Measurements from ENCODE around the gene PDHA2. TPM values are rescaled to one million over a fixed set of nuclear protein-coding genes. Genes with fewer than 3 reads are reported as not detected.

The PDHA2 gene
- total and polyA plus RNA-seq, 9 donors: not detected

DNA sequence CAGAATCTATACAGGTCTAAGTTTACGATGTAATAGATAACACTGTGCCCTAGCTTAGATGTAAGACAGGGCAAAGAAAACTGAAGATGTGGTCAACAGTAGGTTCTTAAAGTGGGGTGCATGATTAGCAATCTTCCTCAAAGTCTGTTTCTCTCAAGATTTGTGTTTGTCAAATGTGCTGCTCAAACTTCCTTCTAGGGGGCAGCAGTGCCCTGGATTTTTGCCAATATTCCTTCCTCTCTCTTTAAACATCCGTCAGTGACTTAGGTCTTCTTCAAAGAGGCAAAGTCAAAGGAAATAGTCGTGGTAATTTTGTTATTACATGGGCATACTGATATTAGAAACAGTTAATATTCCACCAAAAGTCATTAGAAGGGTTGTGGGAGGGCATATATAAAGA is 4.2 kb upstream of the PDHA2 start:
- intact Hi-C loops (cut with DNase I): no loop called here

DNA sequence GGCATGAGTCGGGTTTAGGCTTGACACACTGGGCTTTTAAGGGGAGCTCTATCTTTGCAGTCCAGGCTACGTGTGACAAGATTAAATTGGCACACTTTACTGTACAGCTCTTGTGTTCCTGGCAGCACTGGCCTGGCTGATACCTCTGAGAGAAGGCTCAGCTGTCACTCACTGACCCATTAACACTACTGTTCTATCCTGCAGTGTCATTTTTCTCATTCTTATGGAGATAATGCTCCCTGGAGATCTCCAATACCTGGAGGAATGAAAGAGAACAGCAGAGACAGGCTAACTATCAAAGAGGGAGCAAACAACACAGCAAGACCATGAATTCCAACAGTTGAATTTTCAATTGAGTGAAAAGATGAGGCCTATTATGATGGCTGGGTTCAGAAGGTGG is 1.7 kb upstream of the PDHA2 start:
- 74 to 82% (median 77%) methylated on average over 2 of the region's 2 CpGs for WGBS, 3 donors
- no peaks in the 10 kb centered on the region for H3K27me3 ChIP-seq
- H3K27ac ChIP-seq: no peak overlapping the region

More for the DNA sequence above, 4.2 kb upstream of the PDHA2 start:
- no peak overlapping the region for H3K27ac ChIP-seq
- H3K27me3 ChIP-seq: no peaks in the 10 kb centered on the region
- no peak overlapping the region for H3K4me3 ChIP-seq
- TF ChIP-seq POLR2A (IDR thresholded peaks at IDR 0.05) (no peak), EP300 (IDR thresholded peaks at IDR 0.05) (no peak)
- TF ChIP-seq, protein P1, sequence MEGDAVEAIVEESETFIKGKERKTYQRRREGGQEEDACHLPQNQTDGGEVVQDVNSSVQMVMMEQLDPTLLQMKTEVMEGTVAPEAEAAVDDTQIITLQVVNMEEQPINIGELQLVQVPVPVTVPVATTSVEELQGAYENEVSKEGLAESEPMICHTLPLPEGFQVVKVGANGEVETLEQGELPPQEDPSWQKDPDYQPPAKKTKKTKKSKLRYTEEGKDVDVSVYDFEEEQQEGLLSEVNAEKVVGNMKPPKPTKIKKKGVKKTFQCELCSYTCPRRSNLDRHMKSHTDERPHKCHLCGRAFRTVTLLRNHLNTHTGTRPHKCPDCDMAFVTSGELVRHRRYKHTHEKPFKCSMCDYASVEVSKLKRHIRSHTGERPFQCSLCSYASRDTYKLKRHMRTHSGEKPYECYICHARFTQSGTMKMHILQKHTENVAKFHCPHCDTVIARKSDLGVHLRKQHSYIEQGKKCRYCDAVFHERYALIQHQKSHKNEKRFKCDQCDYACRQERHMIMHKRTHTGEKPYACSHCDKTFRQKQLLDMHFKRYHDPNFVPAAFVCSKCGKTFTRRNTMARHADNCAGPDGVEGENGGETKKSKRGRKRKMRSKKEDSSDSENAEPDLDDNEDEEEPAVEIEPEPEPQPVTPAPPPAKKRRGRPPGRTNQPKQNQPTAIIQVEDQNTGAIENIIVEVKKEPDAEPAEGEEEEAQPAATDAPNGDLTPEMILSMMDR (IDR thresholded peaks at IDR 0.05): no peak
- WGBS, 3 donors: 58 to 72% (median 60%) methylated on average over 3 of the region's 3 CpGs
- H3K4me1 ChIP-seq (ENCODE audit: insufficient read depth): no peaks in the 10 kb centered on the region
- no peaks in the 10 kb centered on the region for H3K9me3 ChIP-seq
- DNase-seq: no peak
- H3K36me3 ChIP-seq: no peaks in the 10 kb centered on the region

DNA sequence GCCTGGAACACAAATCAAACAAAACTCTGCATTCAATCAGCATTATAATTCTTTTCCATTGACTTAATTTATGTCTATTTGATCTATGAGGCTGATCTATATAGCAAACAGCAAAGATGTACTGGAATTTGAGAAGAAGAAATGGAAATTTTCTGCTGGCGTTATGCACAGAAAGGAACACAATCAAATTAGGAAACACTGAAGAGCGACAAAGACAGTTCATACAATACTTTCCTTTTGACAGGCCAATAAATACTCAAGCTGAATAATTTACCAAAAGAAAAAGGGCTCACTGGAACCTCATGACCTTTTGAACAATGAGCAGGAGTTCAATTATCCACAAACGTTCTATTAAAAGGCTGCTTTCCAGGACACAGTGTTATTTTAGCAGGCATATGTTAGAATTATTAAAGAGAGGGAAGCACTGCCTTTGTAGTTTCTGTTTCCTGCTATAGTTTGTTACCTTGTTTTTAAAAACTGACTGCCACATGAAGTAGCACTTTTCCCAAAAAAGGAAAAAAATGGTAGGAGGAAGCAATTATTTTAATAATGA is 8.1 kb downstream of the PDHA2 start:
- intact Hi-C loops (cut with DNase I): no loop called here
- H3K9me3 ChIP-seq: no peaks in the 10 kb centered on the region
- no peaks in the 10 kb centered on the region for H3K27me3 ChIP-seq
- TF ChIP-seq POLR2A (IDR thresholded peaks at IDR 0.05) (no peak), EP300 (IDR thresholded peaks at IDR 0.05) (no peak)
- TF ChIP-seq, protein P1 (IDR thresholded peaks at IDR 0.05): no peak
- WGBS, 3 donors: 54 to 60% (median 57%) methylated on average over 3 of the region's 3 CpGs
- no peaks in the 10 kb centered on the region for H3K36me3 ChIP-seq
- H3K4me1 ChIP-seq (ENCODE audit: insufficient read depth): no peaks in the 10 kb centered on the region
- H3K27ac ChIP-seq: no peak overlapping the region
- no peak for DNase-seq
- no peak overlapping the region for H3K4me3 ChIP-seq

More for the DNA sequence above, 1.7 kb upstream of the PDHA2 start:
- TF ChIP-seq, protein P1 (IDR thresholded peaks at IDR 0.05): no peak
- no peak for TF ChIP-seq EP300 (IDR thresholded peaks at IDR 0.05)
- no peak for TF ChIP-seq POLR2A (IDR thresholded peaks at IDR 0.05)
- intact Hi-C loops (cut with DNase I): no loop called here
- Histone ChIP-seq H3K4me1 (ENCODE audit: insufficient read depth) (no peaks in the 10 kb centered on the region), H3K36me3 (no peaks in the 10 kb centered on the region), H3K9me3 (no peaks in the 10 kb centered on the region), H3K4me3 (no peak overlapping the region)
- no peak for DNase-seq

DNA sequence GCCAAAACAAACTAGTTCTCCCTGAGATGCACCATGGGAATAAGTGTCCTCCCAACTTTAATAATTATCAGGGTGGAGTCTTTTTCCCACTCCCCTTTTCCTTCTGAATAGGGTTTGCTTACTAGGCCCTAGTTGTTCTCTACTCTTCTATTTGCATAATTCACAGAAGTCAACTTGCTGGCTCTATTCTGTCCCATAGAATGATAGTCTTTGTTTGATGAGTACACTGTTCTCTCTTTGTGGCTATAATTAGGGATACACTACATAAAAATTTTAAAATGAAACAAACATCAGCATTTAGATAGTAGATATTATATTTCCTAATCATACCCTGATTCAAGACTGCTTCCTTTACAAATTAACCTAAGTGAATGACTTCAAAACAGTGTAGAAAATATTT is 10.3 kb downstream of the PDHA2 start:
- intact Hi-C loops (cut with DNase I): no loop called here
- TF ChIP-seq POLR2A (IDR thresholded peaks at IDR 0.05) (no peak), EP300 (IDR thresholded peaks at IDR 0.05) (no peak)
- TF ChIP-seq, protein P1 (IDR thresholded peaks at IDR 0.05): no peak
- Histone ChIP-seq H3K4me3 (no peak overlapping the region), H3K27ac (no peak overlapping the region), H3K9me3 (no peaks in the 10 kb centered on the region), H3K36me3 (no peaks in the 10 kb centered on the region), H3K27me3 (no peaks in the 10 kb centered on the region), H3K4me1 (ENCODE audit: insufficient read depth) (no peaks in the 10 kb centered on the region)
- DNase-seq: no peak
